Fibroblast of skin of left biceps (primary cell): ENCODE results near the gene CSF3.

Source experiments
- DNase-seq, 2 experiments: peaks; one replicate each; pipeline ENCODE4 v3.0.0-alpha.2; 2013; ENCODE audit warnings: low read depth in 2 of 2

The CSF3 gene

GRCh38 chr17:40015005-40015997 lies at the start of gene CSF3:
TSS of gene CSF3 (plus strand) at chr17:40015440. CDS start at chr17:40015475, 35 bp downstream.
- DNase-seq = no peak

- no peak for DNase-seq
Measured at GRCh38 chr17:39966771-39967170, 48.5 kb upstream of the CSF3 start.

- no peak for DNase-seq
Measured at GRCh38 chr17:39968761-39969160, 46.5 kb upstream of the CSF3 start.

- DNase-seq = no peak
Measured at GRCh38 chr17:39969375-39969774, 45.9 kb upstream of the CSF3 start.

GRCh38 chr17:39970157-39970692 lies 45.0 kb upstream of the CSF3 start:
- DNase-seq = no peak

- DNase-seq = no peak
Measured at GRCh38 chr17:39971076-39971603, 44.1 kb upstream of the CSF3 start.

GRCh38 chr17:39972271-39972670 lies 43.0 kb upstream of the CSF3 start:
- DNase-seq = no peak

GRCh38 chr17:39973496-39973895 lies 41.7 kb upstream of the CSF3 start:
- no peak for DNase-seq

GRCh38 chr17:39974433-39974832 lies 40.8 kb upstream of the CSF3 start:
- no peak for DNase-seq

- no peak for DNase-seq
Measured at GRCh38 chr17:39975801-39976200, 39.4 kb upstream of the CSF3 start.

GRCh38 chr17:39979016-39979670 lies 36.1 kb upstream of the CSF3 start:
- DNase-seq = peak; percentile 51 to 53

- no peak for DNase-seq
Measured at GRCh38 chr17:39979893-39980350, 35.3 kb upstream of the CSF3 start.

- peak; percentile 99 for DNase-seq
Measured at GRCh38 chr17:39980351-39981206, 34.7 kb upstream of the CSF3 start, which contains the start of gene PSMD3. TSS of gene PSMD3 (plus strand) at chr17:39980807. CDS start at chr17:39980971, 164 bp downstream.

- DNase-seq = no peak
Measured at GRCh38 chr17:39981207-39981741, 34.0 kb upstream of the CSF3 start.

- no peak for DNase-seq
Measured at GRCh38 chr17:39981766-39982375, 33.4 kb upstream of the CSF3 start.

GRCh38 chr17:39988206-39988810 lies 26.9 kb upstream of the CSF3 start:
- no peak for DNase-seq

- DNase-seq = no peak
Measured at GRCh38 chr17:39994448-39994847, 20.8 kb upstream of the CSF3 start.

- no peak for DNase-seq
Measured at GRCh38 chr17:39995438-39995837, 19.8 kb upstream of the CSF3 start.

GRCh38 chr17:39996162-39996561 lies 19.1 kb upstream of the CSF3 start:
- DNase-seq = no peak

- no peak for DNase-seq
Measured at GRCh38 chr17:39996800-39997199, 18.4 kb upstream of the CSF3 start.
